Upper lobe of left lung (tissue), 6 donors: Measurements from ENCODE around the gene ADNP2. TPM values are rescaled to one million over a fixed set of nuclear protein-coding genes. Genes with fewer than 3 reads are reported as not detected.

Experiments used
- ATAC-seq, 2 donors: fragments of 200-7000 bp; cut with Tn5 transposase; one replicate each; pipeline ENCODE4 v1.9.1; 2022; ENCODE audit warnings: mild to moderate bottlenecking in 2 of 2, moderate library complexity in 2 of 2; ENCODE audit not compliant: low FRiP score in 2 of 2
- DNase-seq, 2 donors: peaks; one replicate each; pipeline ENCODE4 v3.0.0-alpha.2; 2019 to 2020
- H3K27ac ChIP-seq, 4 donors: fragments of 200-600 bp; sonication (generic); one replicate each; pipeline ENCODE4 v1.5.1; 2016 to 2019
- H3K27me3 ChIP-seq, 4 donors: fragments of 200-600 bp; sonication (generic); one replicate each; pipeline ENCODE4 v1.5.1; 2017 to 2019
- H3K36me3 ChIP-seq, 4 donors: fragments of 200-600 bp; sonication (generic); one replicate each; pipeline ENCODE4 v1.5.1; 2016 to 2019
- H3K4me1 ChIP-seq, 4 donors: fragments of 200-600 bp; sonication (generic); one replicate each; pipeline ENCODE4 v1.5.1; 2018 to 2019
- H3K4me3 ChIP-seq, 4 donors: fragments of 200-600 bp; sonication (generic); one replicate each; pipeline ENCODE4 v1.5.1; 2017 to 2019; ENCODE audit warnings: mild to moderate bottlenecking in 2 of 4, moderate library complexity in 1 of 4
- H3K9me3 ChIP-seq, 4 donors: fragments of 200-600 bp; sonication (generic); one replicate each; pipeline ENCODE4 v1.5.1; 2018 to 2019
- EP300 ChIP-seq, 4 donors: sonication (generic); formaldehyde crosslinking; IDR thresholded peaks; one replicate each; pipeline ENCODE4 v1.5.1; 2017; ENCODE audit warnings: antibody characterized with exemption in 4 of 4, control low read depth in 2 of 4
- POLR2A ChIP-seq, 4 donors: fragments of 450-650 bp; IDR thresholded peaks; one replicate each; pipeline ENCODE4 v1.5.1; 2016 to 2017; ENCODE audit warnings: antibody characterized with exemption in 4 of 4, mild to moderate bottlenecking in 2 of 4
- POLR2AphosphoS5 ChIP-seq, 2 donors: sonication (generic); formaldehyde crosslinking; IDR thresholded peaks; one replicate each; pipeline ENCODE4 v1.5.1; 2017; ENCODE audit warnings: antibody characterized with exemption in 2 of 2
- WGBS, 2 donors: methylation state at CpG; one replicate each; pipeline ENCODE4 v1.1.5; 2017 to 2018; 5-methylcytosine and 5-hydroxymethylcytosine counted together
- total RNA-seq, 6 donors: library from RNA; depleted of rRNA in 4 of 6; stranded (reverse); fragments of >200 nt in 4 of 6; gene quantifications; one replicate each; pipeline versions ENCODE4 v1.1.0 to v1.2.1, GENCODE V29; 2016 to 2021
- TF ChIP-seq, protein P1 (sequence below), 6 experiments: fragments of 450-650 bp in 4 of 6; fragments of 200-600 bp in 2 of 6; sonication (generic) in 2 of 6; IDR thresholded peaks; one replicate each; pipeline ENCODE4 v1.5.1; 2016 to 2019; ENCODE audit warnings: antibody characterized with exemption in 6 of 6
- donor health status: DM: no; HTN: no; CAD: no; lungs with moderate emphysema.
- donor health status: DM: no; HTN: yes; CAD: no; lungs with severe emphysema.

Gene ADNP2
- total RNA-seq, 6 donors from 2014 or later: 12.4 to 26.6 (median 16.1) TPM

DNA sequence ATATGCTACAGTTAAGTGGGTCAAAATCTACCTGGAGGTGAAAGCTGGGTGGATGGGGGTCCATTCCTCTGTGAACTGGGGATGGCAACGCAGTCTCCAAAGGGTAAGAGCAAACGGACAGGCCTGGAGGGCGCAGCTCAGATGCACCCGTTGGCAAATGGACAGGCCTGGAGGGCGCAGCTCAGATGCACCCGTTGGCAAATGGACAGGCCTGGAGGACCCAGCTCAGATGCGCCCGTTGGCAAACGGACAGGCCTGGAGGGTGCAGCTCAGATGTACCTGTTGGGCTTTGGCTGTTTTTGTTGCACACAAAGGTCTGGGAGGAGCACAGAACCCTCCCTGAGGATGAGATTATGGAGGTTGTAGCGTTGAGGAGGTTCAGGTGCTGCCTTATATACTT is 41.2 kb upstream of the ADNP2 start:
- Histone ChIP-seq H3K4me3 (no peak overlapping the region), H3K36me3 (no peaks in the 10 kb centered on the region), H3K27ac (no peak overlapping the region), H3K4me1 (no peaks in the 10 kb centered on the region), H3K27me3 (no peaks in the 10 kb centered on the region), H3K9me3 (no peaks in the 10 kb centered on the region)
- DNase-seq (no peak), ATAC-seq (peak in 1 of 2 donors; percentile 53)
- TF ChIP-seq, protein P1, sequence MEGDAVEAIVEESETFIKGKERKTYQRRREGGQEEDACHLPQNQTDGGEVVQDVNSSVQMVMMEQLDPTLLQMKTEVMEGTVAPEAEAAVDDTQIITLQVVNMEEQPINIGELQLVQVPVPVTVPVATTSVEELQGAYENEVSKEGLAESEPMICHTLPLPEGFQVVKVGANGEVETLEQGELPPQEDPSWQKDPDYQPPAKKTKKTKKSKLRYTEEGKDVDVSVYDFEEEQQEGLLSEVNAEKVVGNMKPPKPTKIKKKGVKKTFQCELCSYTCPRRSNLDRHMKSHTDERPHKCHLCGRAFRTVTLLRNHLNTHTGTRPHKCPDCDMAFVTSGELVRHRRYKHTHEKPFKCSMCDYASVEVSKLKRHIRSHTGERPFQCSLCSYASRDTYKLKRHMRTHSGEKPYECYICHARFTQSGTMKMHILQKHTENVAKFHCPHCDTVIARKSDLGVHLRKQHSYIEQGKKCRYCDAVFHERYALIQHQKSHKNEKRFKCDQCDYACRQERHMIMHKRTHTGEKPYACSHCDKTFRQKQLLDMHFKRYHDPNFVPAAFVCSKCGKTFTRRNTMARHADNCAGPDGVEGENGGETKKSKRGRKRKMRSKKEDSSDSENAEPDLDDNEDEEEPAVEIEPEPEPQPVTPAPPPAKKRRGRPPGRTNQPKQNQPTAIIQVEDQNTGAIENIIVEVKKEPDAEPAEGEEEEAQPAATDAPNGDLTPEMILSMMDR (IDR thresholded peaks at IDR 0.05): no peak
- TF ChIP-seq POLR2A (IDR thresholded peaks at IDR 0.05) (no peak), POLR2AphosphoS5 (IDR thresholded peaks at IDR 0.05) (no peak), EP300 (IDR thresholded peaks at IDR 0.05) (no peak)
- WGBS, 2 donors: 88 to 96% methylated on average over 10 of the region's 10 CpGs

DNA sequence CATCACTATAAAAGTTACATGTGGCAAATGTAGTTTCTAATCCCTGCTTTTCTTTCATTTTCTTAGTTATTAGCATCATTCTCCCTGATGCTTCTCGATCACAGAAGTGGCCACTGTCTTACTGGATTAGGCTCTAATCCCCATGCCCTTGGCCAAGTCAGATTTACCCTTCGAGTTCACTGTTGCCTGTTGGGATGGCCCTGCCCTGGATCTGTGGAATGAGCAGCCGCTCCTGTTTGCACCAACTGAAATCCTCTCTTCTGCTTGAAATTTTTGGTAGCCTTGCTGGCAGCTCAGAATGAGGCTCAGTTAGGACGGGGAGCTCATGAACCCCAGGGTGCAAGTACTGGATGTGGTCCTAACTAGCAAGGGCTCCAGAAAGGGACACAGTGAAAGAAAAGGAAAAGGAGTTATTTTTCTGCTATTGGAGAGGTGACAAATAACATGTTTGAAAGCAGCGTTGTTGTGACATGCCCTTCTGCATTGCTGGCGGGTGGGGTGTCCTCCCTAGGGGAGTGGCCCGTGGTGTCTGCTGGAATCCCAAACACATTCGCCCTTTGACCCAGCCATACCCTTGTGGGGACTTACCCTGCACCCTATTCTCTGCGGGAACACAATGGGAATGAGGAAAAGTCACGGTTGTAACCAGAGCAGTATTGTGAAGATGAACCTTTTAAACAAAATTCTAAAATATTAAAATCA is 40.3 kb upstream of the ADNP2 start:
- Histone ChIP-seq H3K4me3 (no peak overlapping the region), H3K4me1 (no peaks in the 10 kb centered on the region), H3K9me3 (no peaks in the 10 kb centered on the region), H3K27ac (no peak overlapping the region), H3K36me3 (no peaks in the 10 kb centered on the region), H3K27me3 (no peaks in the 10 kb centered on the region)
- TF ChIP-seq, protein P1 (IDR thresholded peaks at IDR 0.05): no peak
- TF ChIP-seq POLR2A (IDR thresholded peaks at IDR 0.05) (no peak), POLR2AphosphoS5 (IDR thresholded peaks at IDR 0.05) (no peak), EP300 (IDR thresholded peaks at IDR 0.05) (no peak)
- 79 to 85% methylated on average over 10 of the region's 10 CpGs for WGBS, 2 donors
- no peak for DNase-seq
- no peak for ATAC-seq

DNA sequence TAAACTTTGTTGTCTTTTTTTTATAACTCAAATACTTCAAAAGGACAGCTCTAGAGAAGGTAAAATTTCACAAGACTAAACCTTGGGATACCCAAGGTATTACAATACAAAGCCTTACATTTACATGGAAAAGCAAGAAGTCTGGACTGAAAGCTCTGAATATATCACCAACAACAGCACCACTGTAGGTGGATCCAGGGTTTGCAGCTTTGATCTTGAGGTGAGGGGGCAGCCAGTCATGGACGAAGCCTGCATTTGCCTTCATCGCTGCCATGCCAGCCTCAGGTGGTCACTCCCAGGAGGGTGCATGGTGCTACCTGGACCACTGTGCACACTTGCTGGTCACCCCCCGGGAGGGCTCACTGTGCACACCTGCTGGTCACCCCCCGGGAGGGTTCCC is 38.2 kb upstream of the ADNP2 start:
- 96% methylated on average over 3 of the region's 4 CpGs; no CpG with 5 or more reads in 1 of the 2 donors for WGBS, 2 donors
- ATAC-seq (no peak), DNase-seq (no peak)
- Histone ChIP-seq H3K27ac (no peak overlapping the region), H3K27me3 (no peaks in the 10 kb centered on the region), H3K9me3 (no peaks in the 10 kb centered on the region), H3K36me3 (no peaks in the 10 kb centered on the region), H3K4me3 (no peak overlapping the region), H3K4me1 (no peaks in the 10 kb centered on the region)
- TF ChIP-seq EP300 (IDR thresholded peaks at IDR 0.05) (no peak), POLR2AphosphoS5 (IDR thresholded peaks at IDR 0.05) (no peak), POLR2A (IDR thresholded peaks at IDR 0.05) (no peak)
- TF ChIP-seq, protein P1 (IDR thresholded peaks at IDR 0.05): no peak

DNA sequence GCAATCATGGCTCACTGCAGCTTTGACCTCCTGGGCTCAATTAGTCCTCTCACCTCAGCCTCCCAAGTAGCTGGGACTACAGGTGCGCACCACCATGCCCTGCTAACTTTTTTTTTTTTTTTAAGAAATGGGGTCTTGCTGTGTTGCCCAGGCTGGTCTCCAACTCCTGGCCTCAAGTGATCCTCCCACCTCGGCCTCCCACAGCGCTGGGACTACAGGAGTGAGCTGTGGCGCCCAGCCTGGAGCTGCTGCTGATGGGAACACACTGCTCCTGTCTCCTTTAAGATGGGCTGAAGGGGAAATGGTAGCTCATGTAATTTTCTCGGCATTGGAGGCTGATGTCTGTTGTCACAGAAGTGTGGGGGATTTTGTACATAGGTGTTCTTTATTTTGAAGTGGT is 34.9 kb upstream of the ADNP2 start:
- DNase-seq (no peak), ATAC-seq (no peak)
- Histone ChIP-seq H3K36me3 (no peaks in the 10 kb centered on the region), H3K9me3 (no peaks in the 10 kb centered on the region), H3K27ac (no peak overlapping the region), H3K27me3 (no peaks in the 10 kb centered on the region), H3K4me1 (no peaks in the 10 kb centered on the region), H3K4me3 (no peak overlapping the region)
- 91 to 93% methylated on average over 5 of the region's 5 CpGs for WGBS, 2 donors
- TF ChIP-seq EP300 (IDR thresholded peaks at IDR 0.05): no peak
- no peak for TF ChIP-seq POLR2A (IDR thresholded peaks at IDR 0.05)
- TF ChIP-seq POLR2AphosphoS5 (IDR thresholded peaks at IDR 0.05): no peak

DNA sequence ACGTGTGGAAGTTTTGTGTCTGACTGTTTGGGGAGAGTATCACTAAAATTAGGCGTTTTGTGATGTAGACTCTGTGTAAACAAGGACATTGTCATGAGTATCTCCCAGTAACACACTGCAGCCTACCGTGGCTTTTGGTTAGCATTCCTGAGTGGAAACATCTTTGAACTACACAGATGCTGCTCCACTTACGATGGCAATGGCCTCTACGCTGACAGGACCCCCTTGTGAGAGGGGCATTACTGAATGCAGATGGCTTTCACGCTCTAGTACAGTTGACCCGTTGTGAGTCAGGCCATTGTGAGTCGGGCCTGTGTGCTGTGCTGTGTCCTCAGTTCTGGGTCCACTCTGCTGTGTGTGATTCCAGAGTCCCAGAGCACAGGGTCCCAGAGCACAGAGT is 34.4 kb upstream of the ADNP2 start:
- DNase-seq (no peak), ATAC-seq (no peak)
- TF ChIP-seq POLR2AphosphoS5 (IDR thresholded peaks at IDR 0.05) (no peak), EP300 (IDR thresholded peaks at IDR 0.05) (no peak), POLR2A (IDR thresholded peaks at IDR 0.05) (no peak)
- TF ChIP-seq, protein P1 (IDR thresholded peaks at IDR 0.05): no peak
- Histone ChIP-seq H3K36me3 (no peaks in the 10 kb centered on the region), H3K9me3 (no peaks in the 10 kb centered on the region), H3K4me3 (no peak overlapping the region), H3K27me3 (no peaks in the 10 kb centered on the region), H3K27ac (no peak overlapping the region), H3K4me1 (no peaks in the 10 kb centered on the region)
- WGBS, 2 donors: 79 to 91% methylated on average over 8 of the region's 8 CpGs
